BLaER1 treated with 17β-estradiol and CSF1 and Interleukin-3, amounts not matched to agents 10 nM and 100 nM (cell line): Measurements from ENCODE around the gene ATXN1.

Source experiments
- H3K27ac ChIP-seq, 11 experiments: shearing (Covaris generic); formaldehyde crosslinking; 2 replicates each; pipeline ENCODE4 v1.8.1; 2022
- H3K27me3 ChIP-seq, 11 experiments: shearing (Covaris generic); formaldehyde crosslinking; 2 replicates each; pipeline ENCODE4 v1.8.1; 2022
- H3K36me3 ChIP-seq, 11 experiments: shearing (Covaris generic); formaldehyde crosslinking; 2 replicates each; pipeline ENCODE4 v1.8.1; 2022
- H3K4me1 ChIP-seq, 10 experiments: shearing (Covaris generic); formaldehyde crosslinking; 2 replicates each; pipeline ENCODE4 v1.8.1; 2022
- H3K4me2 ChIP-seq, 11 experiments: shearing (Covaris generic); formaldehyde crosslinking; 2 replicates each; pipeline ENCODE4 v1.8.1; 2022
- H3K4me3 ChIP-seq, 10 experiments: shearing (Covaris generic); formaldehyde crosslinking; 2 replicates each; pipeline ENCODE4 v1.8.1; 2022
- H3K9ac ChIP-seq, 11 experiments: shearing (Covaris generic); formaldehyde crosslinking; 2 replicates each; pipeline ENCODE4 v1.8.1; 2022
- H3K9me3 ChIP-seq, 11 experiments: shearing (Covaris generic); formaldehyde crosslinking; replicated peaks in 1 of 11; 2 replicates each; pipeline ENCODE4 v1.8.1; 2022
- H4K20me1 ChIP-seq, 11 experiments: shearing (Covaris generic); formaldehyde crosslinking; 2 replicates each; pipeline ENCODE4 v1.8.1; 2022
- Cebpa-rat ChIP-seq, 11 experiments: shearing (Covaris generic); IDR thresholded peaks; 2 replicates each; pipeline ENCODE4 v1.8.1; 2022

The ATXN1 gene

DNA sequence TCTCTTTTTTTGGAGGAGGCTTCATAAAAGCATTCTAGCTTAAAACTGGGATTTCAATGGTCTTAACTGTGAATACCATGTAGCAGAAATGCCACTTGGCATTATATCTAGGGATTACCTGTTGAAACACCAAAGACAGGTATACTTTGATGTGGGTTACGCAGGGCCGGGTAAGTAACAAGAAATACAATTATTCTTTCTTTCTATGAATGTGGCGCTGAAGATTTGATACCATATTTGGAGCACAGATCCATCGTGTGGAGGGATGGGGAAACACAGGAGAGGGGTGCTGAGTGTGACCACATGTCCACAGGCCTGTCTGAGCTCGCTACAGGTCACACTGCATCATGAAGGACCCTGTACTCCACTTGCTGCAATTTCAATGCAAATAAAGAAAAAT is 265.1 kb downstream of the ATXN1 start:
- Histone ChIP-seq H3K27me3 (no peaks in the 10 kb centered on the region), H4K20me1 (peaks cover 0 to 51% (median 0%) of the 10 kb centered on the region in 11 experiments; a peak in 5 of 22 replicates), H3K9me3 (peaks cover 5 to 16% (median 11%) of the 10 kb centered on the region in 11 experiments; a peak in 15 of 22 replicates), H3K36me3 (peaks cover 0 to 32% (median 0%) of the 10 kb centered on the region in 11 experiments; a peak in 4 of 22 replicates), H3K4me2 (peak overlapping the region in 2 of 11 experiments; percentile 31 to 51; a peak in 3 of 22 replicates), H3K27ac (no peak overlapping the region), H3K4me3 (no peak overlapping the region), H3K9ac (no peak overlapping the region), H3K4me1 (peaks cover 8 to 33% (median 12%) of the 10 kb centered on the region in 10 experiments; a peak in 16 of 20 replicates)
- TF ChIP-seq Cebpa-rat (IDR thresholded peaks at IDR 0.05): no peak

DNA sequence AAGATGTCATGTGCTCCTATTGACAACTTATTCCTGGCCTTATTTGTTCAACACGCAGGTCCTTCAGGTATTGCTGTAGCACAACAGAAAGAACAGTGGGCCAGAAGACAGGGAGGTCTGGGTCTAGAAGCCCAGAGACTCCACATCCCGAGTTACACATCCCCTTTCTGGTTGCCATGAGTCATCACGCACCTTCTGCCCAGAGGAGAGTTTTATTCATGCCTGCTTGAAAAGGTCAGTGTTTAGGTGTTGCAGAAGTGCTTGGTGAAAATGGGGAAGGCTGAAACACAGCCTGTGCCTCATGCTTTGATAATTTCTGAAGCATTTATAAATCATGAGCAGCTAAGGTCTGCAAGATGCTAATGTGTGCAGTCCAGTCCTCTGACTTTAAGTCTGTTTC is 266.5 kb downstream of the ATXN1 start:
- Histone ChIP-seq H3K9ac (no peak overlapping the region), H3K36me3 (peaks cover 0 to 17% (median 0%) of the 10 kb centered on the region in 11 experiments; a peak in 4 of 22 replicates), H3K9me3 (peaks cover 4 to 13% (median 9%) of the 10 kb centered on the region in 11 experiments; a peak in 15 of 22 replicates), H3K4me3 (no peak overlapping the region), H3K27ac (no peak overlapping the region), H4K20me1 (peaks cover 0 to 61% (median 0%) of the 10 kb centered on the region in 11 experiments; a peak in 5 of 22 replicates), H3K27me3 (no peaks in the 10 kb centered on the region), H3K4me1 (peaks cover 8 to 33% (median 12%) of the 10 kb centered on the region in 10 experiments; a peak in 16 of 20 replicates), H3K4me2 (peak overlapping the region in 7 of 11 experiments; percentile 21 to 51 (median 36); a peak in 10 of 22 replicates)
- TF ChIP-seq Cebpa-rat (IDR thresholded peaks at IDR 0.05): no peak

DNA sequence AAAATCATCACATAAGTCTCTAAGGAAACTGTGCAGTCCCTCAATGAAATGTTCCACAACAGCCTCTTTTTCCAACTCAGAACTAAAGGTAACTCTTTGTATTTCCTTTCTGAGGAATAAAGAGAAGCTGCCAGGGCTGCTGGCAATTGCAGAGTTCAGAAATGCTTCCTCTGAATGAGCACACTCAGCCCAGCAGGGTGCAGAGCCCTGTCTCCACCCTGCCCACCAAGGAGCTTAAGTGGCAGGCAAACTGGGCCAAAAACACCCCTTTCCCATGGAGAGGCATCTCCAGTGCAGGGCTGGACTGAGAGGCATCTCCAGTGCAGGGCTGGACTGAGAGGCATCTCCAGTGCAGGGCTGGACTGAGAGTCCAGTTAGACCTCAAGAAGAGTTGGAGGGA is 267.5 kb downstream of the ATXN1 start:
- no peak overlapping the region for H3K9ac ChIP-seq
- no peak overlapping the region for H3K4me3 ChIP-seq
- no peak for TF ChIP-seq Cebpa-rat (IDR thresholded peaks at IDR 0.05)
- H3K4me1 ChIP-seq: peaks cover 8 to 33% (median 12%) of the 10 kb centered on the region in 10 experiments; a peak in 16 of 20 replicates
- H4K20me1 ChIP-seq: peaks cover 0 to 71% (median 0%) of the 10 kb centered on the region in 11 experiments; a peak in 5 of 22 replicates
- no peak overlapping the region for H3K4me2 ChIP-seq
- H3K36me3 ChIP-seq: peaks cover 0 to 8% (median 0%) of the 10 kb centered on the region in 11 experiments; a peak in 3 of 22 replicates
- H3K27ac ChIP-seq: no peak overlapping the region
- H3K27me3 ChIP-seq: no peaks in the 10 kb centered on the region
- H3K9me3 ChIP-seq: peaks cover 0 to 4% (median under 1%) of the 10 kb centered on the region in 11 experiments; a peak in 3 of 22 replicates

DNA sequence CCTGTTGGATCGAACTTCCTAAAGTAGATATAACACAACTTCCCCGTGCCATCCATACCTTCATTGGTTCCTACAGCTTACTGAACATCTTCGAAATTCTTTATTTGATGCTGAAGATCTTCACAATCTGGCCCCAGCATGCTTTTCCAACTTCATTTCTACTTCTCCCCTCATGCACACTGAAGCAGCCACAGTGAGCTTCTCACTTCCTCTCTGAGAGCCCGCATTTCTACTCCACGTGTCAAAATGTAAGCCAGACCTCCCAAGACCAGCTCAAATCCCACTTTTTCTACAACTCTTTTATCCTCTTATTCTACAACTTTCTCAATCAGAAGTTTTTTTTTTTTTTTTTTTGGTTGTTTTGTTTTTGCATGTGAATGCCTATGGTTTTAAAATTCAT is 268.1 kb downstream of the ATXN1 start:
- TF ChIP-seq Cebpa-rat (IDR thresholded peaks at IDR 0.05): no peak
- no peak overlapping the region for H3K9ac ChIP-seq
- no peak overlapping the region for H3K4me3 ChIP-seq
- peaks cover 8 to 33% (median 12%) of the 10 kb centered on the region in 10 experiments; a peak in 16 of 20 replicates for H3K4me1 ChIP-seq
- H3K4me2 ChIP-seq: no peak overlapping the region
- no peak overlapping the region for H3K27ac ChIP-seq
- no peaks in the 10 kb centered on the region for H3K9me3 ChIP-seq
- peaks cover 0 to 9% (median 0%) of the 10 kb centered on the region in 11 experiments; a peak in 1 of 22 replicates for H3K36me3 ChIP-seq
- H3K27me3 ChIP-seq: no peaks in the 10 kb centered on the region
- H4K20me1 ChIP-seq: peaks cover 0 to 77% (median 0%) of the 10 kb centered on the region in 11 experiments; a peak in 5 of 22 replicates

DNA sequence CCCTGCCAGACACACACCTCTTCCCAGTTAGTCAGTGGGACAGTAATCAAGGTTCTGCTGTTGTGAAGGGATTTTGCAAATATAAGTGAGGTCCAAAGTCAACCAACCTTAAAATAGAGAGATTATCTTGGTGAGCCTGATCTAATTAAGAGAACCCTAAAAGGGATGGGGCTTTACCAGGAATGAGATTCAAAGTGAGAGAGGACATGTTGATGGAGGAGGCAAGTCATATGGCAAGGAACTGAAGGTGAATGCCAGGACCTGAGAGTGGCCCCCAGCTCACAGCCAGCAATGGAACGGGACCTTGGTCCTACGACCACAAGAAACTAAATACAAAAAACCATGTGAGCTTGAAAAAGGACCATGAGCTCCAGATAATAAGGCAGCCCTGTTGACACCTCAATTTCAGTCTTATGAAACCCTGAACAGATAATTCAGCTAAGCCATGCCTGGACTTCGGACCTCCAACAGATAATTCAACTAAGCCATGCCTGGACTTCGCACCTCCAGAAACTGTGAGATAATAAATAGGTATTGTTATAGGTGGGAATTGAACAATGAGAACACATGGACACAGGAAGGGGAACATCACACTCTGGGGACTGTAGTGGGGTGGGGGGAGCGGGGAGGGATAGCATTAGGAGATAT is 269.5 kb downstream of the ATXN1 start:
- H3K4me2 ChIP-seq: no peak overlapping the region
- H3K27me3 ChIP-seq: no peaks in the 10 kb centered on the region
- no peak overlapping the region for H3K9ac ChIP-seq
- peaks cover 0 to 21% (median 0%) of the 10 kb centered on the region in 11 experiments; a peak in 3 of 22 replicates for H3K36me3 ChIP-seq
- no peak overlapping the region for H3K27ac ChIP-seq
- peaks cover 0 to 81% (median 0%) of the 10 kb centered on the region in 11 experiments; a peak in 5 of 22 replicates for H4K20me1 ChIP-seq
- H3K9me3 ChIP-seq: no peaks in the 10 kb centered on the region
- peaks cover 8 to 30% (median 12%) of the 10 kb centered on the region in 10 experiments; a peak in 16 of 20 replicates for H3K4me1 ChIP-seq
- H3K4me3 ChIP-seq: no peak overlapping the region
- TF ChIP-seq Cebpa-rat (IDR thresholded peaks at IDR 0.05): no peak

DNA sequence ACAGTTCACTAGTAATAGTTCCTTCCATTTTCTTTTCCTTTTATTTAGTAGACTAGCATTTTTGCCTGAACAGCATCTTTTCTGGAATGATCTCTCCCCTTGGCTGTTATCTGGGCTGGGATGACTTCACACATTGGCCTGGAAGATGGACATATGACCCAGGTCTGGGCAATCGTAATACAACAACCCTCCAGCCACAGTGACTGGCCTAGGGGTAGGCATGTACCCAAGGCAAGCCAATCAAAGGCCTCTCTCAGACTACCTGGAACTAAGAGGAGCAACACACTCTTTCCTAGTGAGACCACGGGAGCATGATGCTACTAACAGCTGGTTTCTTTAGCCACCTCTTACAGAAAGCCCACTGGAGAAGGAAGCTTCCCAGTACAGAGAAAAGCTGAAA is 270.6 kb downstream of the ATXN1 start:
- Histone ChIP-seq H3K4me2 (no peak overlapping the region), H3K36me3 (peaks cover 0 to 33% (median 0%) of the 10 kb centered on the region in 11 experiments; a peak in 6 of 22 replicates), H3K9me3 (no peaks in the 10 kb centered on the region), H3K27me3 (no peaks in the 10 kb centered on the region), H4K20me1 (peaks cover 0 to 81% (median 0%) of the 10 kb centered on the region in 11 experiments; a peak in 5 of 22 replicates), H3K4me3 (no peak overlapping the region), H3K4me1 (peaks cover 8 to 18% (median 9%) of the 10 kb centered on the region in 10 experiments; a peak in 16 of 20 replicates), H3K9ac (no peak overlapping the region), H3K27ac (no peak overlapping the region)
- TF ChIP-seq Cebpa-rat (IDR thresholded peaks at IDR 0.05): no peak

DNA sequence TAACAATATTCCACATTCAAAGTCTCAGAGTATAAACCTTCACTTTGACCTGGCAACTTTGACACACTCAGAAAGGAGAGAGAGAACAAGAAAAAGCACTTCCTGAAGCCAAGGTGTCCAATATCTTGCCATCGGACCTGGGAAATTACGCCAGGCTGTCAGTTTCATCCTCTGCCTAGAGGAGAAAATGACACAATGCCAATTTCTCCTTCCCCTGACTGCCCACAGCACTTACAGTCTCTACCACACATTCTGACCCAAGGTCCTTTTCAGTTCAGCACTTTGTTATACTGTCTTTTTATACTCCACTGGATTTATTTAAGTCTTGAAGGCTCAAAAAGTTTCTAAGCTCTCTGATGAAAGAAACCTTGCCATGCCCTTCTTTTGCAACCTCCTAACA is 272.4 kb downstream of the ATXN1 start:
- no peak overlapping the region for H3K4me2 ChIP-seq
- peaks cover 0 to 63% (median 0%) of the 10 kb centered on the region in 11 experiments; a peak in 3 of 22 replicates for H4K20me1 ChIP-seq
- no peaks in the 10 kb centered on the region for H3K27me3 ChIP-seq
- H3K4me3 ChIP-seq: no peak overlapping the region
- no peak overlapping the region for H3K9ac ChIP-seq
- H3K36me3 ChIP-seq: peaks cover 0 to 48% (median 0%) of the 10 kb centered on the region in 11 experiments; a peak in 7 of 22 replicates
- no peak overlapping the region for H3K27ac ChIP-seq
- peaks cover 0 to 8% (median 0%) of the 10 kb centered on the region in 10 experiments; a peak in 1 of 20 replicates for H3K4me1 ChIP-seq
- TF ChIP-seq Cebpa-rat (IDR thresholded peaks at IDR 0.05): no peak
- peaks cover 0 to 6% (median 0%) of the 10 kb centered on the region in 11 experiments; a peak in 2 of 22 replicates for H3K9me3 ChIP-seq

DNA sequence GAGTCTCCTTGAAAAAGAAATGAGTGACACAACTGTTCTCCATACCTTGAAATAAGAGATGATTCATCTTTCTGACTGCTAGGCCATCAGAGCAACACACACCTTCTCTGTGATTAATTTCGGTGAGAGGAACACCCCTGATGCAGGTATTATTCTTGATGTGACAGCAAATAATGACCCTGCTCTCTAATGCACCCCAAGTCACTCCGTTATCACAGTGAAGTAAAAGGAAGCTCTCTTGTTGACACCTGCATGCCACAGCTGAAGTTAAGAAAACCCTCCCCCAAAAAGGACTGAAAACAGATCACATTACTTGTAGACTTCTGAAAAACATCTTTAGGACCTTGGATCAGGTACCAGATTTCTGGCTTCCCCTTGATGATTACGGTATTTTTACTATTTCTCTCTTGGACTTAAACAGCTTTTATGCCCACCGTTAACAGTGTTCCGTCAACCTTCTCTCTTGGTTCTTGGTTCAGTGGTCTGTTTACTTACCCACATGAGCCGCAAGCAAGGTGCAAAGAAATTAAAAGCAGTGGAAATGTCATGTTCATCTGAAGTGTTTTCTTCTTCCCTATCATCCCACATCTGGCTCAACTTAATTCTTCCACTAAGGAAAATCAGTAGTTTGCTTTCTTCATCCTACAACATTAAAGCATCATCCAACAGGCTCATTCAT is 273.1 kb downstream of the ATXN1 start:
- Histone ChIP-seq H3K4me3 (no peak overlapping the region), H3K9me3 (peaks cover 0 to 13% (median 2%) of the 10 kb centered on the region in 11 experiments; a peak in 17 of 22 replicates), H3K36me3 (peaks cover 0 to 52% (median 1%) of the 10 kb centered on the region in 11 experiments; a peak in 8 of 22 replicates), H3K4me1 (peaks cover 0 to 5% (median 0%) of the 10 kb centered on the region in 10 experiments; a peak in 1 of 20 replicates), H3K27me3 (no peaks in the 10 kb centered on the region), H3K27ac (no peak overlapping the region), H4K20me1 (peaks cover 0 to 62% (median 0%) of the 10 kb centered on the region in 11 experiments; a peak in 3 of 22 replicates), H3K9ac (no peak overlapping the region), H3K4me2 (no peak overlapping the region)
- TF ChIP-seq Cebpa-rat (IDR thresholded peaks at IDR 0.05): no peak
